A549 (cell line): ENCODE results near the gene VAPA. TPM values are rescaled to one million over a fixed set of nuclear protein-coding genes. Genes with fewer than 3 reads are reported as not detected.

Experiments used
- ATAC-seq, 2 experiments: fragments of 200-7000 bp in 1 of 2; fragments of >200 bp in 1 of 2; cut with Nextera tagmentation in 1 of 2; cut with Tn5 transposase in 1 of 2; 3 replicates each; pipeline versions ENCODE4 v1.8.0 to v1.9.1; 2018 to 2020; ENCODE audit warnings: mild to moderate bottlenecking in 1 of 2, moderate library complexity in 1 of 2
- CTCF ChIA-PET: fragments of 300-600 bp; sonication (Branson Sonifier 250); formaldehyde crosslinking; extraction: SDS; loops from one replicate; lab custom pipeline; 2021; ENCODE audit warnings: antibody characterized with exemption, inconsistent platforms; lab: Yijun Ruan, JAX
- POLR2A ChIA-PET: fragments of 350-600 bp; formaldehyde crosslinking; extraction: SDS; loops from one replicate; lab custom pipeline; 2021; ENCODE audit warnings: antibody characterized with exemption, inconsistent platforms; lab: Yijun Ruan, JAX
- DNase-seq, 2 experiments: peaks; one replicate each; pipeline versions ENCODE4 v3.0.0 to v3.0.0-alpha.2; 2011 to 2016; ENCODE audit warnings: low read depth in 1 of 2, low spot score in 1 of 2
- FAIRE-seq: peaks from 2 replicates; lab custom pipeline; 2011; peaks lifted over from hg19 to GRCh38; lab: Jason Lieb, UNC
- H3K27ac ChIP-seq, 2 experiments: fragments of >200 bp; sonication (Bioruptor Twin); formaldehyde crosslinking; 3 replicates each; pipeline ENCODE4 v1.5.1; 2016 to 2017
- H3K4me1 ChIP-seq: fragments of >200 bp; sonication (Bioruptor Twin); formaldehyde crosslinking; 3 replicates; pipeline ENCODE4 v1.6.1; 2016
- H3K4me2 ChIP-seq: fragments of >200 bp; sonication (Bioruptor Twin); formaldehyde crosslinking; 3 replicates; pipeline ENCODE4 v1.6.1; 2016
- H3K4me3 ChIP-seq: fragments of >200 bp; sonication (Bioruptor Twin); formaldehyde crosslinking; 3 replicates; pipeline ENCODE4 v1.5.1; 2016
- H3K9me3 ChIP-seq: fragments of >200 bp; sonication (Bioruptor Twin); formaldehyde crosslinking; 3 replicates; pipeline ENCODE4 v1.6.1; 2016
- CEBPB ChIP-seq, 2 experiments: fragments of >200 bp in 1 of 2; sonication (Bioruptor Twin) in 1 of 2; formaldehyde crosslinking in 1 of 2; IDR thresholded peaks; 2 replicates each; pipeline ENCODE4 v1.6.1; 2012 to 2016
- EHF ChIP-seq: fragments of 250-450 bp; sonication (Bioruptor Pico); IDR thresholded peaks from 2 replicates; pipeline ENCODE4 v1.5.0; 2020; ENCODE audit warnings: mild to moderate bottlenecking
- EHMT2 ChIP-seq: fragments of 200-600 bp; sonication (generic); IDR thresholded peaks from 2 replicates; pipeline ENCODE4 v1.6.1; 2016; ENCODE audit warnings: antibody characterized with exemption, low read depth, mild to moderate bottlenecking, moderate library complexity
- EP300 ChIP-seq, 2 experiments: fragments of >200 bp; sonication (Bioruptor Twin); formaldehyde crosslinking; IDR thresholded peaks; 2 replicates in 1 of 2; 3 replicates in 1 of 2; pipeline ENCODE4 v1.6.1; 2016 to 2017
- ESRRA ChIP-seq: fragments of 150-350 bp; IDR thresholded peaks from 2 replicates; pipeline ENCODE4 v1.6.1; 2014; ENCODE audit warnings: mild to moderate bottlenecking, low read length, borderline replicate concordance
- FOSB ChIP-seq: fragments of 250-450 bp; sonication (Bioruptor Pico); IDR thresholded peaks from 2 replicates; pipeline ENCODE4 v1.5.0; 2020; ENCODE audit warnings: mild to moderate bottlenecking, moderate library complexity
- JUNB ChIP-seq: fragments of >200 bp; sonication (Bioruptor Twin); formaldehyde crosslinking; IDR thresholded peaks from 2 replicates; pipeline ENCODE4 v1.6.1; 2016
- KDM5A ChIP-seq: fragments of 200-600 bp; sonication (generic); IDR thresholded peaks from 2 replicates; pipeline ENCODE4 v1.6.1; 2016; ENCODE audit warnings: antibody characterized with exemption, mild to moderate bottlenecking
- MAFK ChIP-seq: fragments of 450-650 bp; IDR thresholded peaks from 2 replicates; pipeline ENCODE4 v1.6.1; 2014; ENCODE audit not compliant: partially characterized antibody
- NPAS2 ChIP-seq: fragments of 250-450 bp; sonication (Bioruptor Pico); IDR thresholded peaks from 2 replicates; pipeline ENCODE4 v1.8.0; 2022; ENCODE audit warnings: mild to moderate bottlenecking, moderate library complexity, borderline replicate concordance
- NR3C1 ChIP-seq: fragments of >200 bp; sonication (Bioruptor Twin); formaldehyde crosslinking; IDR thresholded peaks from 3 replicates; pipeline ENCODE4 v1.6.1; 2017
- POLR2A ChIP-seq: IDR thresholded peaks from 2 replicates; pipeline ENCODE4 v1.6.1; 2012; ENCODE audit warnings: mild to moderate bottlenecking, low read length
- RCOR1 ChIP-seq: fragments of 150-350 bp; IDR thresholded peaks from 2 replicates; pipeline ENCODE4 v1.6.1; 2014; ENCODE audit warnings: antibody characterized with exemption, low read length, low read depth
- ZC3H11A ChIP-seq: fragments of 450-650 bp; IDR thresholded peaks from 2 replicates; pipeline ENCODE4 v1.6.1; 2014; ENCODE audit warnings: antibody characterized with exemption, mild to moderate bottlenecking
- ZSCAN20 ChIP-seq: fragments of 250-450 bp; sonication (Bioruptor Pico); IDR thresholded peaks from 2 replicates; pipeline ENCODE4 v1.8.0; 2022; ENCODE audit warnings: mild to moderate bottlenecking, moderate library complexity
- WGBS: methylation state at CpG from one replicate; pipeline ENCODE4 v1.1.6; 2017; ENCODE audit errors: missing lambda C conversion rate; 5-methylcytosine and 5-hydroxymethylcytosine counted together
- polyA plus RNA-seq, 4 experiments: library from polyadenylated mRNA; depleted of rRNA in 3 of 4; stranded (reverse); fragments of >200 nt; fragmentation: RNase III in 1 of 4; extraction: RNeasy Plus Mini Kit Qiagen cat#74134 plus additional on column Dnase treatment in 1 of 4; gene quantifications; 2 replicates in 3 of 4; 3 replicates in 1 of 4; pipeline ENCODE4 v1.2.3, GENCODE V29; 2011 to 2017
- TF ChIP-seq, protein P1 (sequence below): fragments of >200 bp; sonication (Bioruptor Twin); formaldehyde crosslinking; IDR thresholded peaks from 2 replicates; pipeline ENCODE4 v1.6.1; 2016
- TF ChIP-seq, protein P2 (sequence below): fragments of 150-350 bp; IDR thresholded peaks from 2 replicates; pipeline ENCODE4 v1.6.1; 2014; ENCODE audit warnings: low read depth, mild to moderate bottlenecking, low read length
- TF ChIP-seq, protein P3 (sequence below): IDR thresholded peaks from 2 replicates; pipeline ENCODE4 v1.6.1; 2012; ENCODE audit warnings: low read depth, borderline replicate concordance
- TF ChIP-seq, protein P4 (sequence below): fragments of 250-450 bp; sonication (Bioruptor Pico); IDR thresholded peaks from 2 replicates; pipeline ENCODE4 v1.5.0; 2020; ENCODE audit warnings: low read depth, mild to moderate bottlenecking, moderate library complexity
- TF ChIP-seq, protein P5 (sequence below): fragments of >200 bp; sonication (Bioruptor Twin); formaldehyde crosslinking; IDR thresholded peaks from 3 replicates; pipeline ENCODE4 v1.6.1; 2016
- TF ChIP-seq, protein P6 (sequence below): fragments of 450-650 bp; IDR thresholded peaks from 2 replicates; pipeline ENCODE4 v1.6.1; 2014; ENCODE audit warnings: antibody characterized with exemption

VAPA gene
- polyA plus RNA-seq, 2 of the 4 experiments (the other 2 are of a cell fraction): 161 to 391 TPM

DNA sequence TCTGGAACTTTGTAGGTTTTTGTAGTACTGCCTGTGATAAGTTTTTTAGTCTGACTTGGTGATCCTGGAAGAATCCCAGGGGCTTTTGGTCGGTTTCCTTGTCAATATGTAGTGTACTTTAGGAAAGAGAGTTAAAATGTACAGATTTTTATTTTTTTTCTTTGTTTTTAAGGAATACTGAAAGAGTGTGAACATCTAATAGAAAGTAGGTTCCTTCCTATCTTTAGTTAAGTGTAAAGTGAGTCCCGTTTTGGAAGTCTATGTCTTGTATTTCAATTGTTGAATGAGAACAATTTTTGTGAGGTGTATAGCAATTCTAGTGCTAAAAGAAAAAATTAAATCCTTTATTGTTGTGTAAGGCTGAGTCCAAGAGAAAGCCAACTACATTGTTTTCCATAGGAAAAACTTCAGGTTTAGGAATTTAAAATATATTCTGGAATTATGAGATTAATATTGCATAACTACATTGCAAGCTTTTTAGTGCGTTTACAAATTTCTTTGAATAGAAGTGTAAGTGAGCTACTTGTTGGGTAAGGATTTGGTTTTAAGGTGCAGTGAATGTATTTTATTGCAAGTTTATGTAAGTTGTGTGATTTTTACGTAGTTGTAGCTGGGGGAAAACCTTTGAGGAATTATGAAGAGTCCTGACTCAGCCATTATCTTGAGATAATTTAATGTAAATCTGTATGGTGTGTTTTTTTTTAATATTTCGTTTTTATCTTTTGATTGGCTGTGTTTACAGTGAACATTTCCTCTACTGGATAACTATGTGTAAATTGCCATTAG lies 1.7 kb downstream of the VAPA start:
- DNase-seq (no peak), ATAC-seq (no peak), FAIRE-seq (no peak)
- Histone ChIP-seq H3K4me3 (peak overlapping the region; percentile 93), H3K9me3 (no peaks in the 10 kb centered on the region), H3K4me1 (peaks cover 48% of the 10 kb centered on the region), H3K27ac (peak overlapping the region; percentile 97 to 98)
- POLR2A ChIA-PET: interaction anchor here (0.9 to 2.4 kb wide), 2 partner anchors 45 to 87 kb away, joined by 3 to 10 read pairs; no protein-coding TSS in a partner anchor
- CTCF ChIA-PET: interaction anchor here (0.8 to 1.5 kb wide), 7 partner anchors 11 to 205 kb away, joined by 3 read pairs; no protein-coding TSS in a partner anchor
- TF ChIP-seq NR3C1: no peak
- TF ChIP-seq CEBPB (IDR thresholded peaks at IDR 0.05): peak in 1 of 2 experiments; percentile 27; a peak in 1 of 4 replicates
- peak; percentile 37 for TF ChIP-seq MAFK
- TF ChIP-seq, all 56 proteins: peak for 2
- H3K4me2 ChIP-seq: peak overlapping the region; percentile 82
- WGBS: 4% methylated on average over 5 of the region's 5 CpGs

DNA sequence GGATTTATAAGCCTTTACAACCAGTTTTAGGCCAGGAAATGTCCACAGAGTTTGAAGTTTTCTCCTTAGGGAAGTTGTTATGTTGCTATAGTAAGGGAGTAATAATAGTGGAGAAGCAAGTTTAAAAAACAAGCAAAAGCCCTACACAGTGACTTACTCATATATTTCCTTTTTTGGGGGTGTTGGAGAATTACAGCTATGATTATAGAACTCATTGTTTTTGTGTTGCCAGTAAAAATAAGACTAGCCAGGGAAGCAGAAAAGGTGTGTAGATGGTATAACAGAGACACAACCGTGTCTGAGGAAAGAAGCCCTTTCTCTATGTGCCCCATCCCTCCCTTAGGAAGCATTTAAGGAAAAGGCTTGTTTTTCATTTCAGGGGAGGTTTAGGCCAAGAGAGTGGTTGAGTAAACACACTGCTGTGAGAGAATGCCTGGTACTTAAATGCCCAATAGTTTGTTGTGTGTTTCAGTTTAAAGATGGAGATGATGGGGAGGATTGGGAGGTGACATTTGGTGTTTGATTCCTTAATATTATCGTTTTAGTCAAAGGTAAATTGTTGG lies 2.3 kb downstream of the VAPA start:
- DNase-seq: no peak
- ChIA-PET POLR2A (no interaction called here), CTCF (interaction anchor here (1.2 to 1.5 kb wide), 4 partner anchors 10 to 143 kb away, joined by 3 read pairs; no protein-coding TSS in a partner anchor)
- Histone ChIP-seq H3K9me3 (no peaks in the 10 kb centered on the region), H3K27ac (peak overlapping the region; percentile 97 to 98), H3K4me1 (peaks cover 54% of the 10 kb centered on the region), H3K4me3 (peak overlapping the region; percentile 93), H3K4me2 (peak overlapping the region; percentile 82)
- 4% methylated on average over 2 of the region's 2 CpGs for WGBS
- no peak for FAIRE-seq
- TF ChIP-seq EHF (CRISPR knock-in tag): no peak
- TF ChIP-seq, protein P1, sequence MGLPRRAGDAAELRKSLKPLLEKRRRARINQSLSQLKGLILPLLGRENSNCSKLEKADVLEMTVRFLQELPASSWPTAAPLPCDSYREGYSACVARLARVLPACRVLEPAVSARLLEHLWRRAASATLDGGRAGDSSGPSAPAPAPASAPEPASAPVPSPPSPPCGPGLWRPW: no peak
- no peak for TF ChIP-seq ZC3H11A
- TF ChIP-seq, protein P2, sequence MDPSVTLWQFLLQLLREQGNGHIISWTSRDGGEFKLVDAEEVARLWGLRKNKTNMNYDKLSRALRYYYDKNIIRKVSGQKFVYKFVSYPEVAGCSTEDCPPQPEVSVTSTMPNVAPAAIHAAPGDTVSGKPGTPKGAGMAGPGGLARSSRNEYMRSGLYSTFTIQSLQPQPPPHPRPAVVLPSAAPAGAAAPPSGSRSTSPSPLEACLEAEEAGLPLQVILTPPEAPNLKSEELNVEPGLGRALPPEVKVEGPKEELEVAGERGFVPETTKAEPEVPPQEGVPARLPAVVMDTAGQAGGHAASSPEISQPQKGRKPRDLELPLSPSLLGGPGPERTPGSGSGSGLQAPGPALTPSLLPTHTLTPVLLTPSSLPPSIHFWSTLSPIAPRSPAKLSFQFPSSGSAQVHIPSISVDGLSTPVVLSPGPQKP: no peak
- no peak for TF ChIP-seq JUNB
- no peak for TF ChIP-seq FOSB (CRISPR knock-in tag)
- no peak for TF ChIP-seq POLR2A
- TF ChIP-seq EHMT2: no peak
- TF ChIP-seq, protein P3, sequence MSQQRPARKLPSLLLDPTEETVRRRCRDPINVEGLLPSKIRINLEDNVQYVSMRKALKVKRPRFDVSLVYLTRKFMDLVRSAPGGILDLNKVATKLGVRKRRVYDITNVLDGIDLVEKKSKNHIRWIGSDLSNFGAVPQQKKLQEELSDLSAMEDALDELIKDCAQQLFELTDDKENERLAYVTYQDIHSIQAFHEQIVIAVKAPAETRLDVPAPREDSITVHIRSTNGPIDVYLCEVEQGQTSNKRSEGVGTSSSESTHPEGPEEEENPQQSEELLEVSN: no peak
- TF ChIP-seq, protein P4, sequence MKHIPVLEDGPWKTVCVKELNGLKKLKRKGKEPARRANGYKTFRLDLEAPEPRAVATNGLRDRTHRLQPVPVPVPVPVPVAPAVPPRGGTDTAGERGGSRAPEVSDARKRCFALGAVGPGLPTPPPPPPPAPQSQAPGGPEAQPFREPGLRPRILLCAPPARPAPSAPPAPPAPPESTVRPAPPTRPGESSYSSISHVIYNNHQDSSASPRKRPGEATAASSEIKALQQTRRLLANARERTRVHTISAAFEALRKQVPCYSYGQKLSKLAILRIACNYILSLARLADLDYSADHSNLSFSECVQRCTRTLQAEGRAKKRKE: no peak
- no peak for TF ChIP-seq ZSCAN20 (CRISPR knock-in tag)
- TF ChIP-seq, protein P5, sequence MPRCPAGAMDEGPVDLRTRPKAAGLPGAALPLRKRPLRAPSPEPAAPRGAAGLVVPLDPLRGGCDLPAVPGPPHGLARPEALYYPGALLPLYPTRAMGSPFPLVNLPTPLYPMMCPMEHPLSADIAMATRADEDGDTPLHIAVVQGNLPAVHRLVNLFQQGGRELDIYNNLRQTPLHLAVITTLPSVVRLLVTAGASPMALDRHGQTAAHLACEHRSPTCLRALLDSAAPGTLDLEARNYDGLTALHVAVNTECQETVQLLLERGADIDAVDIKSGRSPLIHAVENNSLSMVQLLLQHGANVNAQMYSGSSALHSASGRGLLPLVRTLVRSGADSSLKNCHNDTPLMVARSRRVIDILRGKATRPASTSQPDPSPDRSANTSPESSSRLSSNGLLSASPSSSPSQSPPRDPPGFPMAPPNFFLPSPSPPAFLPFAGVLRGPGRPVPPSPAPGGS: no peak
- ATAC-seq: no peak

DNA sequence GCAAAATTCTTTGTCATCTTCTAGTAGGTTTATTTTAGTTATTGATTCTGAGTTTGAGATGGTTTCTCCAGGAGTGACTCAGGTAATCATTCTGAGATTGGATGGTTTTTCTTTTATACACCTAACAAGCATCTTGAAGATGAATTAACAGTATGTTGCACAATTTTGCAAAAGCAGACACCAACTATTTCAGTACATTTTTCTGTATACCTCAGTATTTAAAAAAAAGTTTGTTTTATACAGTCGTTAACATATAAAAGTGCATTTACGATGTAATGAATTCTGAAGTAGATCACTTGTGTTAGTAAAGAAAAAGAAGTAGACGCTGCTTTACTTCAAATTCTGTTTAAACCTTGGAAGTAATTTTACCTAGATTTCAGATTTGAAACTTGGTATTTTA lies 3.0 kb downstream of the VAPA start:
- no peak for FAIRE-seq
- ChIA-PET CTCF (no interaction called here), POLR2A (no interaction called here)
- no peak for DNase-seq
- Histone ChIP-seq H3K4me2 (peak overlapping the region; percentile 82), H3K9me3 (no peaks in the 10 kb centered on the region), H3K27ac (no peak overlapping the region), H3K4me3 (peak overlapping the region; percentile 93; the same call in 2 of the 3 replicates), H3K4me1 (peaks cover 57% of the 10 kb centered on the region)
- 85% methylated on average over 3 of the region's 3 CpGs for WGBS
- no peak for ATAC-seq
- TF ChIP-seq, protein P6, sequence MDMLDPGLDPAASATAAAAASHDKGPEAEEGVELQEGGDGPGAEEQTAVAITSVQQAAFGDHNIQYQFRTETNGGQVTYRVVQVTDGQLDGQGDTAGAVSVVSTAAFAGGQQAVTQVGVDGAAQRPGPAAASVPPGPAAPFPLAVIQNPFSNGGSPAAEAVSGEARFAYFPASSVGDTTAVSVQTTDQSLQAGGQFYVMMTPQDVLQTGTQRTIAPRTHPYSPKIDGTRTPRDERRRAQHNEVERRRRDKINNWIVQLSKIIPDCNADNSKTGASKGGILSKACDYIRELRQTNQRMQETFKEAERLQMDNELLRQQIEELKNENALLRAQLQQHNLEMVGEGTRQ: no peak
- TF ChIP-seq, protein P4: no peak
- no peak for TF ChIP-seq KDM5A
- no peak for TF ChIP-seq ESRRA
- TF ChIP-seq POLR2A: no peak
- TF ChIP-seq, protein P1: no peak
- TF ChIP-seq, protein P3: no peak
- no peak for TF ChIP-seq RCOR1
- TF ChIP-seq MAFK: no peak
- TF ChIP-seq EP300 (IDR thresholded peaks at IDR 0.05): no peak
- TF ChIP-seq NPAS2 (CRISPR knock-in tag): no peak
